Activated naive CD4-positive, alpha-beta T cell treated with anti-CD3 and anti-CD28 coated beads, Interleukin-2, amount 50 U/mL, for 16 hours (primary cell): Measurements from ENCODE around the gene TNKS1BP1.
"Not testable (repeated sequence)": the region's sequence is repeated elsewhere in the genome, so short reads cannot be mapped to it uniquely, and the experiment has no call there.

Experiments used
- DNase-seq: peaks from one replicate; pipeline ENCODE4 v3.0.0-alpha.2; 2020

Gene TNKS1BP1

DNA sequence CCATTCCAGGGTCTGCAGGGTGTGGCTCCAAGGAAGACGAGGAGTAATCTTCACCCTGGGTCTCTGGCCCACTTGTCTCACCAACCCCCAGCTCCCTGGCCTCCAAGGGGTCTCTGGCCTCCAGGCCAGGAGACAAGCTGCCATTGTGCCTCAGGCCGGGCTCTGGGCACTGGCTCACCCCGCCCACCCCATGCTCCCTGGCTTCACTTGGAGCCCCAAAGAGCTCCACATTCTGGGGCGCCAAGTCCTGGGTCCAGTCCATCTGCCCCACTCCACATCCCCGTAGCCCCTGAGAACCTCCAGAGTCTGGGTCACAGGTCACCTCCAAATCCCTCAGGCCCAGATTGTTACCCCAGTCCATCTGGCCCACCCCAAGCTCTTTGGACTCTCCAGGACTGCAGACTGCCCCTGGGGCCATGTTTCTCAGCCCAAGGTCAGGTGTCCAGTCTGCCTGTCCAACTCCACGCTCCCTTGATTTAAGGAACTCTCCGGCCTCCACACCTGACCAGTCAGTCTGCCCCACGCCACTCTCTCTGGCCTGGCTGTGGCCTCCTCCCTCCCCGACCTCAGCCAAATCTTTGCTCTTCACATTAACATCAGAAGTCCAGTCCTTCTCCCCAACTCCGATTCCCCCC is 16.2 kb downstream of the TNKS1BP1 start:
- no peak for DNase-seq

DNA sequence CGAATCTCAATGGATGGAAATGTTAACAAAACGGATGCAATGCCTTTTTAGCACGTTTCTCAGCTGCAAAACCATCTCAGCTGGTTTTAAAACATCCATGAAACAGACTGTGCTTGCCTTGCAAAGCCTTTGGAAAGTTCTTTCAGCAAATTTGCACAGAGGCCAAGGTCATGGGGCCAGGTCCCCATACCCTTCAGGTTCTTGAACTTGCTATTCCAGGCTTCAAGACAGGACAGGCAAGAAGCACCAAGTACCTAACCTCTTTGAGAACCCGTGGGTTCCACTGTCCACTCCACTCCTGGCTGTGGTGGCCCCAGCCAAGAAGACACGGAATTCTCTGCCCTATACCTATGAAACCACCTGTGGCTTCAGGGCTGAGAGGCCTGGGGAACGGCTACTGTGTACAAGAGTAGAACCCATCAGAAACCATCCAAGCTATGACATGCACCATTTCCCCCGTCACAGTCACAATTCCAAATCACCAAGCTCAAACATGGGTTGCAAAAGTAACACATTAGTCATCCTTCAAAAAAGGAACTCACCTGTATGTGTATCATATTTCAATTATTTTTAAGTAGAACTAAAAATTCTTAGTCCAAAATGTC is 17.0 kb downstream of the TNKS1BP1 start:
- DNase-seq, result no peak

DNA sequence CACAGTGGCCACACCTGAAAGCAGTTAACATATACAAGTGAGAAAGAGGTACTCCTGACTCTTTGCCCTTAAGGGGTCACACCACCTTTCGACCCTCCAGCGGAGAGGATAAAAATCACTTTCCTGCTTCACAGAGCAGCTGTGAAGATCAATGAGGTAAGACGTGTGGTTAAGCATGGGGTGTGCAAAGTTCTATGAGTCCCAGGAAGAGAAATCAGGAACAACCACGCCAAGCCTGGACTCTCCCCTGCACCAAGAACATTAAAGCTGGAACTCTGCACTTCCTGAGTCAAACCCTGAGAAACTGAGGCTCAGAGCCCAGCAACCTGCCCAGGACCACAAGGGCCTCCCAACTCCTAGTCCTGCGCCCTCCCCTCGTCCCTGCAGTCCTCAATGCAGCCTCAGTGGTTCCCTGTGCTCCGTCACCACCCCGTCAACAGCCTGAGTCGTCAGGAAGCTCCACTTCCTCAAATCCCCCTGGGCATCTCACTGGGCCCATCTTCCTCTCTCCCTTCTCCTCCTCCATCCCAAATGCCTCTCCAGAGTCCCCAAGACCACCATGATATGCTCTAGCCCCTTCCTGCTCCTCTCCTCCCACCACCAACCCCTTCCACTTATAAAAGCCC is 17.7 kb downstream of the TNKS1BP1 start:
- no peak for DNase-seq

DNA sequence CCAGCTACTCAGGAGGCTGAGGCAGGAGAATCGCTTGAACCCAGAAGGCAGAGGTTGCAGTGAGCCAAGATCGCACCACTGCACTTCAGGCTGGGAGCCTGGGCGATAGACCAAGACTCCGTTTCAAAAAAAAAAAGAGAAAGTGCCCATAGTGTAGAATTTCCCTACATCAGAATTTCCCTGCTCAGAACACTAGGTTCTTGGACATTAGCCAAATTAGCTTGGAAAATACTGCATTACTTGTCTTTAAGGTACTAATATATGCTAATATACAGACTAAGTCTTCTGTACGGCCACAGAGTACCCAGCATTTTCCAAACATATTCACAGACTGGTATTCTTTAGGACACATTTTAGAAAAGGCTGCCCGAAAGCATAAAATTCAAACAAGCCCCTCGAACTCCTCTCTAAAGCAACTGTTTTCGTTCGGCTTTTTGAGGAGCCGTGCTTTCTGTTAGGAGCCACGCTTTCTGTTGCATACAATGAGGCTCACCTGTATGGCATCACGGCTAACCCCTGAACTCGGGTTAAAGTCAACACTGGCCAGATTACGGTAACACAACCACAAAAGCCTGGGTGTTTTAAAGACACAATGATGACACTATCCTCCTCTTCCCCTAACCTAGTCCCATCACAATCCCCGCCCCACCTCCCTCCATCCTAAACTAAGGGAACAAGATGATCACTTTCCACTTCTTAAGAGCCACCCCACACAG is 18.4 kb downstream of the TNKS1BP1 start:
- DNase-seq, result no peak

DNA sequence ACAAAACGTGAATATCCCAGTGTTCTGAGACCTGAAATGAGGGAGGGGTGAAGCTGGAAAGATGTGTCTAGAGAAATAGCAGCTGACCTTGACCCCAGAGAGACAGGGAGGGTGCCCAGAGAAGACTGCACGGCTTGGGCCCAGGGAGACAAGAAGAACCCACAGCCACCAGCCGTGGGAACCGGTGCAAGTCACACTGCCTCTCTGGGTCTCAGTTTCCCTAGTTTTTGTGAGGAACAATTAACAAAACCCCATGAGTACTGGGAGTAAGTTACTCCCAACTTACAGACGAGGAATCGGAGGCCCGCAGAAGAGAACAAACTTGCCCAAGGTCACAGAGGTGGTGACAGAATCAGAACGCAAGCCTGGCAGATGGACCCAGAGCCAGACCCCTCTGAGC is 19.2 kb downstream of the TNKS1BP1 start:
- DNase-seq, result no peak

DNA sequence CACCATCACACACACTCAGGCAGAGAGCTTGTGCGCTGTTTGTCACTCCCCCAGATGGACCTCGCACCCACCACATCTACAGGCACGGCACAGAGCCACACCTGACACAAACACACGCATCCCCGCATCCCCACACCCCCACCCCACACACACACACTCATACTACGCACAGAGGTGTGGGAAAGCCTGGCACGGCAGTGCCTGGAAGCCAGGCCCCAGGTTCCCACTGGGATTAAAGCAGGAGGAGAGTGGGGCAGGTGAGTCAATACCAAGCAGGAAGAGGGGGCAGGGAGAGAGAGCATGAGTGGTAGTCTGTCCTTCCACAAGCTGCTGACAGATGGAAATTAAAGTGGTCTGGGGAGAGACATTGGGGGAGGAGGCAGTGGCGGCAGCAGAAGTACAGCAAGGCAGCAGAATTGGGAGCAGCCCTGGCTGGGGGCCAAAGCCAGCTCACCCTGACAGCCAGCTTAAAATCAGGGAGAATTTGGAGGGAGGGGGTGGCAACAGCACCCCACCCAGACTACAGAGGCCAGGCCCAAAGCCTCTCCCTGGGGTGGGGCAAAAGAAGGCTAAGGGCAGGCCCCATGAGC is 20.7 kb downstream of the TNKS1BP1 start:
- no peak for DNase-seq

DNA sequence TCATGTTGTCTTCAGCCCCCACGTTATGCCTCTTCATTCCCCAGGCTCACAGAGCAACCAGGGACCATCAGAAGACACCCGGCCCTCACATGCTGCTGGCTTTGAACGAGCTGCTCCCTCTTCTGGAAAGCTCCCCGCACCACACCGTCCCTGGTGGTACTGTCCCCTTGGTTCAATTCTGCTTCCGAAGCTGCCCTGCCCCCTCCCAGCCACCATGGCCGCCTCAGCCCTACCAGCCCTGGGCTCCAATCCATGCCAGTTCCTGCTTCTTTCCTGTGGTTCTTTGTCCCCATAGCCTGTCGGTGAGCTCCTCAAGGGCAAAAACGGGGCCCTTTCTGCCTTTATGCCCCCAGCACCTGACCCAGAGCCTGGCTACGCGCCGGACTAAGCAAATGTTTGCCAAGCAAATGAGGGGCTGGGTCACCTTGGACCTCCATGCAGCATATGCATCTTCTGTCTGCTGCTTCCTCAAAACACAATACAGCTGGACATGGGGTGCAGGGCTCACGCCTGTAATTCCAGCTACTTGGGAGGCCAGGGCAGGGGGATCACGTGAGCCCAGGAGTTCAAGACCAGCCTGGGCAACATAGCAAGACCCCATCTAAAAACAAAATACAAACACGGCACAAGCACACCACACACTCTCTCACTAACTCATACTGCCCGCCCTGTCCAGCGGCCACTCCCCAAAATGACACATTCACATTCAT is 21.3 kb downstream of the TNKS1BP1 start:
- no peak for DNase-seq

DNA sequence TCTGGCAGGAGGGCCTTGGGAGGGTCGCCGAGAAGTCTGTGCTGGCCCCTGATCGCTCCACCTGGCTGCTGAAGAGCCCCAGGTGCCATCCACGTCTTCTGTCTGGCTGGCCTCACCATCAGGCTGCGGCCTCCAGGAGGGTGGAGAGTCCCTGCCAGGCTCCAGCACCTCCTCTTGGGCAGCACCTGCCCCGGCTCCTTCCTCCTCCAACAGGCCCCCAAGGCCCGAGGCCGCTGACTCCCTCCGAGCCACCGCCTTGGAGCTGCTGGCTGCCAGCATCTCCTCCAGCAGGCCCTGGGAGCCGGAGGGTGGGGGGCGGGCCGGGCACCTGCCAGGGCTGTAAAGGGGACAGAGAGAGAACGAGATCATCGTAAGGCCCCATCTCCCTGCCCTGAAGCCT is 22.3 kb downstream of the TNKS1BP1 start:
- no peak for DNase-seq

DNA sequence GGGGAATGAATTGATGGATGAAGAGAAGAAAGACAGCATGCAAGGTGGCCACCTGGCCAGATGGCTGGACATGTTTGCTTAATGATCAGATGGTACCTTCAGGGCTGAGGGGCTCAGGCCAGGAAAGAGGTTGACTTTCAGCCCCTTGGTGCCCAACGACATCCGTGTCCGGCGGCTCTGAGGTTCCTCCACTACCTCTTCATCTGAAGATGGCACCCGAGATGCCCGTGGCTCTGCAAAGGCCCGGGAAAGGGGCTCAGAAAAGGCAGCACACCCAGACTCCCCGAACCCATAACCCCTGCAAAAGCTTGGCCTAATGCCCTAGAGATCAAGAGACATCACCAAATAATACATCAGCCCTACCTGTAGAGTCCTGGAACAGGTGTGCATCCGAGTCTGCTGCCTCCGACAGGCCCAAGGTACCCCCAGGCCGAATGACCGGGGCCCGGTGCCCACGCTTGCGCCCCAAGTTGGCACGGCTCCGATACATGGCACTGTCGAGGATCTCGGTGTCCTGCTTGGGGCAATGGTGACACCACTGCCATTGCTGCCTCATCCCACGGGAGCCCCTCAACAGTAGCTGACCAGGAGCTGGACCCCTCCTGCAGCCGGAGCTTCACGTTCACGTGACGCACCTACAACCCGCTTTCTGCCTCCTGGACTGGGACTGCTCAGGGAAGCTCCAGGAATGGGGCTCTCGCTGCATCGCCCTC is 22.9 kb downstream of the TNKS1BP1 start:
- no peak for DNase-seq

DNA sequence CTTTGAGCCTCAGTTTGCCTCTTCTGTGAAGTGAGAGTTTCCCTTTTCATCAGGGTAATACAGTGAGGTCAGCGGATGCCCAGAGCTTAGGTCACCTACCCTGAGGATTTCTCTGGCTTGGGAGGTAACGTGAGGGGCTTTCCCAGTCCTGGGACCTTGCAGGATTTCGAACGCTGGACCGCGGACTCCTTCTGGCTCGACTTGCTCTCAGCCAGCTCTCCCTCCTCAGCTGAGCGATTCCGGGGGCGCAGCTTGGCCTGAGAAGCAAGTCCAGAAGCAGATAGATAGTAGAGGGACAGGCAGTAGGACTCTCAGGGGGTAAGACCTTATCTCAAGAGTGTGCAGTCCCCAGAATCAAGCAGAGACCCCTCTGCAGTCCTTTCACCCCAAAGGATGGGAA is 24.0 kb downstream of the TNKS1BP1 start:
- no peak for DNase-seq

DNA sequence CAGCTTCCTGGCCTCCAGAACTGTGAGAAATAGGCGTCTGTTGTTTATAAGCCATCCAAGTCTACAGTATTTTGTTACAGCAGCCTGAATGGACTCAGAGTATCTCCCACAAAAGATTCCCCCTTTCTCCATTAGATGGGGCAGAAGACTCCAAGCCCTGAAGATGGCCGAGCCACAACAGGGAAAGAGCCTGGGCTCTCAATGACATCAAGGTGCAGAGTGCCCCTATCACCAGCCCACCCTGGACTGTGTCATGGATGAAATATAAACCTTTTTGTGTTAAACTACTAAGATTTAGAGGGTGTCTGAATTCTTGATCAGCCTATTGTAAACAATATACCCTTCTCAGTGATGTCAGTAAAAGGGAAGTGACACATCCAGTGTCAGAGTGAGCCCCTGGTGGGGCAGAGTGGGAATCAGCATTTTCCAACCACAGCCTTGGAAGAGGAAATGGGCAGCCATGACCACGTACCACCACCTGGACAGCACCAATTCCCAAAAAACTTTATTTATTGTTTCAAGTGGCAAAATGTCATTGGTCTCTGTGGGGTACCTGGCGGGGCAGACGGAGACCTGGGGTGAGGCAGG is 25.5 kb downstream of the TNKS1BP1 start:
- DNase-seq, result no peak

DNA sequence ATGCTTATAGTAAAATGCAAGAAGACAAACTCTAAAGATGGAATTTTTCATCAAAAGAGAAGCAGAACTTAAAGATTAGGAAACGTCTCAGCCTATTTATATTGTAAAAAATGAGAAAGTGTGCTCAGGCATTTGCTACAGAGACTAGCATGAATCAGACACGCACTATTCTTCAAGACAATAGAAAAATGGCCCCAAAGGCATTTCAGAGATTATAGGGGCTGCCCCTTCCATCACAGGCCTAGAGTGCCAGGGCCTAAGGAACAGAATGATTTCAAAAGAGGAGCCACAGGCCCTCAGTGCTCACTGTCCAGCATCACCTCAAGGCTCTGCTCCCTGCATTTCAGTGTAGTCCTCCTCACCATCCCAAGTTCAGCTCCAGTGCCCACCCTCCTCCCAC is 27.5 kb downstream of the TNKS1BP1 start:
- no peak for DNase-seq

DNA sequence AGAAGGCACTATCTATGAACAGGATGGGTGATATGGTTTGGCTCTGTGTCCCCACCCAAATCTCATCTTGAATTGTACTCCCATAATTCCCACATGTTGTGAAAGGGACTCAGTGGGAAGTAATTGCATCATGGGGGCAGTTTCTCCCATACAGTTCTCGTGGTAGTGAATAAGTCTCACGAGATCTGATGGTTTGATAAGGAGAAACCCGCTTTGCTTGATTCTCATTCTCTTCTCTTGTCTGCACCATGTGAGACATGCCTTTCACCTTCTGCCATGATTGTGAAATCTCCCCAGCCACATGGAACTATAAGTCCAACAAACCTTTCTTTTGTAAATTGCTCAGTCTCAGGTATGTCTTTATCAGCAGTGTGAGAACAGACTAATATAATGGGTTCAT is 28.5 kb downstream of the TNKS1BP1 start:
- DNase-seq, result not testable (repeated sequence)

DNA sequence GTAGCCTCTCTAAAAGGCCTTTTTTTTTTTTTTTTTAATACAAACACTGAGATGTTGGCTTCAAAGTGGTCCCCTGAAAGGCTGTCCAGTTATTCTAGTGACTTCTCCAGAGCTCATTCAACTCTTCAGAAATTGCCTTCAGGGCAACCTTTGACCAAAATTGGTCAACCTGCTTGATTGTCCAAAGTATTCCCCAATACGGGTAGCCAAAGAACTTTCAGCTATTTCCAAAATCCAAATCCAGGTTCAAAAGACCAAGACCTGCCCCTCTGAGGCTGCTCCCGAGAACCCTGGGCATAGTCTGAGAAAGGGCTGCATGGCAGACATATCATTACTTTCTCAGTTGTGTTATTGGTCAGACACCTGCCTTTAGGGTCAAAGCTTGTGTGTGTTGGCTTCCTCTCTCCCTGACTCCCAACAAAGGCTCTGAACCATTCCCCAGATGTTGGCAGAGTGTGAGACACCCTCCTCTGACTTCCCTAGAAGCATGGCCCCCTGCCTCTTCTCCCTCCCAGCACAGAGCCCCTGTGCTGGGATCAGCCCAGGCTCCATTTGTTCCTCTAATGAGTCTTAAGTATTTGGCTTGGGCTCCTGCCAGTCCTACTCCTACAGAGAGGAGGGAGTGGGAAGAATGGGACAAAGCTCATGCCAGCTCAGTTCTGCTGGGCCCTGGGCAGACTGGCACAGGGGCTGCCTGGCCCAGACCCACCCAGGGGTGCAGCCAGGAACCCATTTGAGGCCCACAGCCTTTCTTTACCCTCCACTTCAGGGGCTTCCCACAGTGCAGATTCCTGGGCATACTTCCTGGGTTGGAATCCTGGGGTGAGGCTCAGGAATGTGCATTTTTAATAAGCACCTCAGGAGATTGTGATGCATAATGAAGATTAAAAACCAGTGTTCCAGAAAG is 30.3 kb downstream of the TNKS1BP1 start:
- no peak for DNase-seq

DNA sequence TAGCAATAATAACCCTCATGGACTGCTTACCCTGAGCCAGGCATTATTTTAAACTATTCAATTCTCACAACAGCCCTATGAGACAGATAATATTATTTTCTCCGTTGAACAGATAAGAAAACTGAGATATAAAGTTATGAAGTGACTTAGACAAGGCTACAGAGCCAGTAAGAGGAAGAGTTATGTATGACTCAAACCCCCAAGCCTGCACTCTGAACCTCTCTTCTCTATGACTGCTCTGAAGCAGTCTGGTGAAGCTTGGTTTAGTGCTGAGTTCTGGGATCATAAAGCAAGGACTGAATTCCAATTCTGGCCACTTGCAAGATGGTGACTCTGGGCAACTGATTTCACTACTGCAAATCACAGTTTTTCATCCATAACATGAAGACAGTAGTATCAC is 34.5 kb downstream of the TNKS1BP1 start:
- no peak for DNase-seq

DNA sequence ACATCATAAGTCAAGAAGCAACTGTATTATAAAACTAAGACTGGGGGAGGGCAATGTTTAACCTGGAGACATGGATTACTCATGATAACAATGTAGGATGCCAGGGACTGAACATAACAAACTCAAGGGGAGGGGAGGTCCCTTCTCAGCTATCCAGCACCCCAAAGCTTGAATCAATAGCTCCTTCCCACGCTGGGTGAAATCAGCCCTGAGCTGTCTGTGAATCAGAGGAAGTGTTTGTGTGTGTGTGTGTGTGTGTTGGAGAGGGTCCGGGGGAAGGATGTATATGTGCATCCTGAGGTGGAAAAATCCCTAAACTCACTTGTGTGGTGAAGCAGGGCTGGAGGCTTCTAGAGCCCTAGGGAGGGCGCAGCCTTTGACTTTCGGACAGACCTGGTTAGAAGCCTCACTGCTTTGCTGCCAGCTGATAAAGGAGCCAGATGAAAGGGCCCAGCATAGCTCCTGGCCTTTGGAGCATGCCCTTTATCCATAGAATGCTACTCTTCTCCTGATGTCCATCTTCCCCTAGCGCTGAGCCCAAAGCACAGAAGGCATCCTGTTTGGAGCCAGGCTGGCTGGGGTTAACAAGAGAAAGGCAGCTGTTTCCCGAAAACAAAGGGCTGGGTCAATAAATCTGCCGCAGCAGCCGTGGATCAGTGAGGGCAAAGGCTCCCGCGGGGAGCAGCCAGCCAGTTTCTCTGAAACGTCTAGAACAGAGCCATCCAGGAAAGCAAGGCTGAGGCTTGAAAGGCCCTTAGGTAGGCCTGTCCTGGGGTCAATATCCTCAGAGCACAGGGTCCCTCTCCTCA is 35.8 kb downstream of the TNKS1BP1 start:
- DNase-seq, result no peak

DNA sequence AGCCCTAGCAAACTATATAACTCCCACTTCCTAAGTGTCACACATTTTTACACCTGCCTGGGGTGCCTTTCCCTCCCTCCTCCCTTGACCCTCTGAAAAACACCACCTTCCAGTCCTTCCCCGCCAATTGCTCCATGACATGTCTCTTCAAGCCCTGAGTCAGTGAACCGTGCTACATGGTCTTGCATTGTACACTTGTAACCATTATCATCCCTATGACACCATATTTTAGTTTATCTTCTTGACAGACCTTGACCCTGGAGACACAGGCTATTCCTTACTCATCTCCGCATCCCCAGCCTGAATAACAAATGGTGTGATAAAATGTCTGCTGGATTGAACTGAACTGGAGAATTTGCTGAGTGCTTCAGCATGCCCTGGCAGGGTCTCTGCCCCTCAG is 36.9 kb downstream of the TNKS1BP1 start:
- no peak for DNase-seq

DNA sequence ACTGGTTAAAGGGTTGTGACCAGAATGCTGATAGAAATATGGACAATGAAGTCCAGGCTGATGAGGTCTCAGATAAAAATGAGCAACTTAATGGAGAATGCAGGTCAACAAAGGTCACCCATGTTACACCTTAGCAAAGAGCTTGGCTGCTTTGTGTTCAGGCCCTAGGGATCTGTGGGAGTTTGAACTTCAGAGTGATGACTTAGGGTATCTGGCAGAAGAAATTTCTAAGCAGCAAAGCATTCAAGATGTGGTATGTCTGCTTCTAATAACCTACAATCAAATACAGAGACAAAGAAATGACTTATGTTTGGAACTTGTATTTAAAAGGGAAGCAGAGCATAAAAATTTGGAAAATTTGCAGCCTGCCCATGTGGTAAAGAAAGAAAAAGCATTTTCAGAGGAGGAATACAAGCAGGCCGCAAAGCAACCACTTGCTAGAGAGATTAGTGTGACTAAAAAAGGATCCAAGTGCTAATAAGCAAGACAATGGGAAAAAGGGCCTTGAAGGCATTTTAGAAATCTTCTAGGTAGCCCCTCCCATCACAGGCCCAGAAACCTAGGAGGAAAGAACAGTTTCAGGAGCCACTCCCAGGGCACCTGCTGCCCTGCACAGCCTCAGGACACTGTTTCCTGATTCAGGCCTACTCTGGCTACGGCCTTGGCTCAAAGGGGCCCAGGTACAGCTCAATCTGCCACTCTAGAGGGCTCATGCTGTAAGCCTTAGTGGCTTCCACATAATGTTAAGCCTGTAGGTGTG is 41.3 kb downstream of the TNKS1BP1 start:
- DNase-seq, result no peak

DNA sequence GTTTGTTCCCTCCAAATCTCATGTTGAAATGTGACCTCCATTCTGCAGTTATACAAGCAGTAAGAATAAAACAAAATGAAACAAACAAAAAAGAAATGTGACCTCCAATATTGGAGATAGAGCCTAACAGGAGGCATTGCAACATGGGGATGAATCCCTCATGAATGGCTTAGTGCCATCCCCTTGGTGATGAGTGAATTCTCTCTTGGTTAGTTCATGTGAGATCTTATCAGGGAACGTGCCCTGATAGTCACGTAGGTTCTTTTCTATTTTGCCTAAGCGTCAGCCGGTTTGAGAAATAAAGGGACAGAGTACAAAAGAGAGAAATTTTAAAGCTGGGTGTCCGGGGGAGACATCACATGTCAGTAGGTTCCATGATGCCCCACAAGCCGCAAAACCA is 43.2 kb downstream of the TNKS1BP1 start:
- DNase-seq, result not testable (repeated sequence)
